RWPE1 (cell line): ENCODE measurements around the gene UNC5A.

Source experiments
- CTCF ChIA-PET: fragments of 350-600 bp; sonication (Branson Sonifier 250); formaldehyde crosslinking; extraction: SDS; loops from one replicate; lab custom pipeline; 2021; lab: Yijun Ruan, JAX
- POLR2A ChIA-PET: fragments of 400-600 bp; formaldehyde crosslinking; extraction: SDS; loops from one replicate; lab custom pipeline; 2020; ENCODE audit warnings: antibody characterized with exemption; ENCODE audit not compliant: low non-redundant PET; lab: Yijun Ruan, JAX
- DNase-seq: peaks from one replicate; pipeline ENCODE4 v3.0.0; 2012; ENCODE audit warnings: low spot score
- H3K27ac ChIP-seq: fragments of 450-650 bp; 2 replicates; pipeline ENCODE4 v1.5.1; 2017
- CTCF ChIP-seq: fragments of 450-650 bp; conservative IDR thresholded peaks from 2 replicates; pipeline ENCODE4 v1.5.1; 2017; ENCODE audit warnings: low read depth, mild to moderate bottlenecking

UNC5A gene

GRCh38 chr5:176916337-176916736 lies 106.0 kb downstream of the UNC5A start:
- DNase-seq, result no peak
- TF ChIP-seq CTCF, result no peak
- ChIA-PET CTCF (no interaction called here), POLR2A (interaction anchor here (0.6 kb wide), 1 partner anchor 51 kb away, joined by 6 read pairs; no protein-coding TSS in a partner anchor)
- no peak overlapping the region for H3K27ac ChIP-seq

- CTCF ChIA-PET, result no interaction called here
- DNase-seq, result no peak
- POLR2A ChIA-PET, result no interaction called here
- TF ChIP-seq CTCF, result no peak
- no peak overlapping the region for H3K27ac ChIP-seq
Measured at GRCh38 chr5:176918613-176919012, 108.3 kb downstream of the UNC5A start.

- CTCF ChIA-PET, result no interaction called here
- POLR2A ChIA-PET, result no interaction called here
- no peak overlapping the region for H3K27ac ChIP-seq
- no peak for DNase-seq
- TF ChIP-seq CTCF, result no peak
Measured at GRCh38 chr5:176921714-176922113, 111.4 kb downstream of the UNC5A start.

- no peak overlapping the region for H3K27ac ChIP-seq
- ChIA-PET POLR2A (no interaction called here), CTCF (interaction anchor here (0.5 kb wide), 1 partner anchor 135 kb away, joined by 6 read pairs; no protein-coding TSS in a partner anchor)
- no peak for DNase-seq
- TF ChIP-seq CTCF, result no peak
Measured at GRCh38 chr5:176922817-176923216, 112.5 kb downstream of the UNC5A start.

- H3K27ac ChIP-seq, result no peak overlapping the region
- no peak for DNase-seq
- CTCF ChIA-PET, result no interaction called here
- TF ChIP-seq CTCF, result no peak
- POLR2A ChIA-PET, result interaction anchor here (0.6 kb wide), 1 partner anchor 46 kb away, joined by 4 read pairs; no protein-coding TSS in a partner anchor
Measured at GRCh38 chr5:176927562-176927961, 117.2 kb downstream of the UNC5A start.

GRCh38 chr5:176929654-176930053 lies 119.3 kb downstream of the UNC5A start:
- no peak for DNase-seq
- no peak overlapping the region for H3K27ac ChIP-seq
- TF ChIP-seq CTCF, result no peak
- POLR2A ChIA-PET, result no interaction called here
- CTCF ChIA-PET, result interaction anchor here (1.0 kb wide), 1 partner anchor 269 kb away, joined by 4 read pairs; no protein-coding TSS in a partner anchor
